Stimulated activated CD4-positive, alpha-beta T cell treated with anti-CD3 and anti-CD28 coated beads, Interleukin-12 subunit alpha, Interleukin-12 subunit beta, amount 100 ng/mL, for 24 hours (primary cell): Measurements from ENCODE around the gene DRAXIN.

Experiments used
- DNase-seq, 2 experiments: peaks; one replicate each; pipeline ENCODE4 v3.0.0-alpha.2; 2020; ENCODE audit warnings: low read depth in 2 of 2

Gene DRAXIN

DNA sequence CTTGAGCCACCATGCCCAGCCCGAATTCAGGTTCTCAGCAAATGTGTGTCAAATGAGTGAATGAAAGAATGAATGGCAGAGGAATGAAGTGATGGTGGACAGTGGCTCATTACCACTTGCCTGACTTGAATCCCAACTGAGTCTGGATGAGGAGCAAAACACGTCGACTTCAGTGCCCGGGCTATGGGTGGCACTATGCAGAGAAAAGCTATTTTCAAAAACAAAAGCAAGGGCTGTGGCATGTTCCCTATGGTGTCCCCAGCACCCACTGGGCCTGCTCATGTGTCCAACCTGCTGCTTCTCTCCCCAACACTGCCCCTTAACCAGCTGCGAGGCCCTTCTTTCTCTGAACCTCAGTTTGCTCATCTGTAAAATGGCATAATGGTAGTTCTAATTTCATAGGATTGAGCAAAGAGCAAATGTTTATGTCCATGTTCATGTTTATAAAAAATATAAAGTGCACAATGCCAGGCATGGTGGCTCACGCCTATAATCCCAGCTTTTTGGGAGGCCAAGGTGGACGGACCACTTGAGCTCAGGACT is 6.2 kb upstream of the DRAXIN start:
- DNase-seq = no peak

DNA sequence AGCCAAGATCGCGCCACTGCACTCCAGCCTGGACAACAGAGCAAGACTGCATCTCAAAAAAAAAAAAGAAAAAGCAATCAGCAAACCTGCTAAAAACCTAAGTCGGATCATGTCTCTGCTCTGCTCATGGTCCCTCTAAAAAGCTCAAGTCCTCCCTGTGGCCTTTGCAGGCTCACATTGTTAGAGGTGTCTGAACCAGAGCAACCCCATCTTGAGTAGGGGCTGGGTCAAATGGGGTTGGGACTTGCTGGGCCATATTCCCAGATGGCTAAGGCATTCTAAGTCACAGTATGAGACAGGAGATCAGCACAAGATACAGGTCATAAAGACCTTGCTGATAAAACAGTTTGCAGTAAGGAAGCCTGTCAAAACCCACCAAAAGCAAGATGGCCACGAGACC is 3.0 kb upstream of the DRAXIN start:
- no peak for DNase-seq

DNA sequence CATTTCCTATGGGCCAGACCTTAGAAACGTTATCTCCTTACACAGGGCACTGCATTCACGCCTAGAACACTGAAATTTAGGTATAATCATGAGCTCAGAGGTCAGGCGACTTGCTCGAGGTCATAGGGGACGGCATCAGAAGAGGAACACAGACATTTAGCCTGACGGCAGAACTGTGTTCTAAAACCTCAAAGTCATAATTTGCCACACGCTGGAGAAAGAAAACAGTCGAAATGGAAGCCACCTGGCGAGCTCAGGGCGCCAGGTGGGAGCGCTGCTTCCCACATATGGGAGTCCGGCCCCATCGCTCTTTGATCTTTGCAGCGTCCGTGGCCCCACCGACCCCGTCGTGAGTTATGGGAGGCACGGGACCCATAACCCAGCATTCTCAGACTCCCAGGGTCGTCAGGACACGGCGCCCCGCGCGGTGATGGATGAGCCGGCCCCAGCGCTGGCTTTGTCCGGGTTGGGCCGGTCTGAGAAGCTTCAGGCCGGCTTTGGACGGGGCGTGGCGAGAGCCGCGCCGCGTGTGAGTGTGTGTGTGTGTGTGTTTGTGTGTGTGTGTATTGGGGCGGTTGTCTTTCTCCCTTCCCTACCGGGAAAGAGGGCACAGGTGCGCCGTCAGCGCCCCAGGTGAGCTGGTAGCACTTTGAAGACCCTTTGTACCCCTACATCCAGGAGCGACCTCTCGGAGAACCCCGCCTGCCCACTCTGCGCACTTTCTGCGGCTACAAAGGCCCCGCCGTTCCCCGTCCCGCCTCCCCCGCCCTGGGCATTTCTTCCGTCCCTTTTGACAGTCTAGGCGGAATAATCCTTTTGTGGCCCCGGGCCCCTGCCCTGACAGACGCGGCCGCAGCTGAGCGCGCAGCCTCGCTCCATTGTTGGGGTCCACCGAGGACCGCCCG is 861 bp upstream of the DRAXIN start:
- DNase-seq = no peak

DNA sequence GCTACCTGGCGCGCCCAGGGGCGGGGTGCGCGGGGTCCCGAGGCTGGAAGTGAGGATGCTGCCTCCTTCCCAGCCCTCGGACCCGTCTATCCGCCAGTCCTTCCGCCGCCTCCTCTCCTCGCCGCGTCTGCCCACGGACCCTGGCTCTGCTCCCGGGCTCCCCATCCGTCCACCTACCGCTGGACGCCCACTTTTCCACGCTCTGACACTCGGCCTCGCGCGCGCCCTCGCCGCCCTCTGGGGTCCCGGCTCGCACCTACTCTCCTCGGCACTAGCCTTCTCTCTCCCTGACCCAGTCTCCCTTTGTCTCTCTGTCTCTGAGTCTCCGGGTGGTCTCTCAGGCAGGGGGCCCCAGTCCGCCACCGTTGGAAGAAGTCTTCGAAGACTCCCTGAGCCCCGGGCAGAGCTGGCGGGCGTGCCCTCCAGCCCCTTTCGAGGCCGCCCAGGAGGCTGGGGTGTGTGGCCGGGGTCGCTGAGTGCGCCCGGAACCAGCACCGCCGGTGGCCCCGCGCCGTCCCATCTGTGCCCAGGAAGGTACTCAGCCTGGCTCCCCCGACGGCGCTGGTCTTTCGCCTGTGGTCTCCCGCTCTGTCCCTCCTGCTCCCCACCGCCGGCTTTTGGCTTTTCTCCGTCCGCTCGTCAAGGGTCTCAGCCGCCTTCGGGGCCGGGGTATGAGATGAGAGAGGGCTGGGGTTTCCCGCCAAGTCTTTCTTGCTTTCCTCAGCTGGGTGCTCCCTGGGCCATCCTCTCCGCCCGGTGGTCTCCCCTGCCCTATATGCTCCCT is 610 bp downstream of the DRAXIN start:
- DNase-seq = no peak

DNA sequence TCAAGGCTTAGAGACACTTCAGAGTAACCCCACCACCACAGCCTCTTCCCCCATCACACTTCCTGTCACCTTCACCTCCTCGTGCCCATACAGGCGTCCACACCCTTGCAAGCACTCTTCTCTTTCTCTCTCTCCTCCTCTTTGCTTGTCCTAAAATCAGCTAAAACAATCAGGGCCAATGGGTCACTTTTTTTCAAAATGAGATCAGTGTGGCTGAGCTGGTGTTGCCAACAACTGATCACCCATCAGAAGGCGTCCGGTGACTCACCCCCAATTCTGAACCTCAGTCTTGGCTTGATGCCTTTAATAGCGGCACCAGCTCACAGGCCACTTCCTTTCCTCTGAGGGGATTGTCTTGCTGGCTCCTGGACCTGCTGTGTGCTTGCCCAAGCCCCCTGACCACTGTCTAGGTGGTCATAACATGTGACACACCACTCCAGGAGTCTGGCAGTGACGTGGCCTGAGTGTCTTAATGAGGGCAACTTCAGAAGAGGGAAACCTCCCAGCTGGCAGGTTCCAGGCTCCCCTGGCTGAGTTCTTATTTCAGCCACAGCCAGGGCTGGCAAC is 1.6 kb downstream of the DRAXIN start:
- peak in 1 of 2 experiments; percentile 20 for DNase-seq

DNA sequence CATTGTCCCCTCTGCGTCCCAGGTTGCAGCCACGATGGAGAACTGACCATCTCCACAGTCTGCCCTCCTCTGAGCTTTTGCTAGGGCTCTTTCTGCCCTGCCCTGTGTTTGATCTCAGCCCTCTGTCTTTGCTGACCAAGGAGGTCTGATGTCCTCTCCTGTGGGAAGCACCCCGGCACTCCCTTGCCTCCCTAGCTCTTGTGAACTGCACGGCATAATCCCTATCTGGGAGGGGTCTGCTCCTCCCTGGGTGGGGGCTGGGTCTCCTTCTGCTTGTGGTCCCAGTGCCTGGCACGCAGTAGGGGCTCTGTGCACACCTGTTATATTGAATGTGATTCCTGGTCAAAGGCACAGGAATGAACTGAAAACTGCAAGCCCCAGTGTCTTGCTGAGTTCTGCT is 2.4 kb downstream of the DRAXIN start:
- DNase-seq = no peak

DNA sequence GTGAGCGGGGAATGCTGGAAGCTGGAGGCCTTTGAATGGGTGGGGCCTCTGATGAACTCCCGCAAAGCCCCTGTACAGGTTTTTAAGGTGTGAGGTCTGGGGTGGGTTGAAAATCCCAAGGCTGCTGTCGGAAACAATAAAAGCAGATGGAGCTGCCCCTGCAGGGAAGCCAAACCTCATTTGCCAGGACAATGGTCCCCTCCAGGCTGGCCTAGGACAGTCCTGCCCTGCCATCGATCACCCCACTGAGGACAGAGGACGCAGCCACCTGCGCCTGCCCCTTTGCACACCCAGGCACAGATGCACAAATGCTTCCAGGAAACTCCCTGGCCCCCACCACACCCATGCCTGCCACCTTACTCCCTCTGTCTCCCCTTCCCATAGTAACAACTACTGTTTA is 4.4 kb downstream of the DRAXIN start:
- no peak for DNase-seq

DNA sequence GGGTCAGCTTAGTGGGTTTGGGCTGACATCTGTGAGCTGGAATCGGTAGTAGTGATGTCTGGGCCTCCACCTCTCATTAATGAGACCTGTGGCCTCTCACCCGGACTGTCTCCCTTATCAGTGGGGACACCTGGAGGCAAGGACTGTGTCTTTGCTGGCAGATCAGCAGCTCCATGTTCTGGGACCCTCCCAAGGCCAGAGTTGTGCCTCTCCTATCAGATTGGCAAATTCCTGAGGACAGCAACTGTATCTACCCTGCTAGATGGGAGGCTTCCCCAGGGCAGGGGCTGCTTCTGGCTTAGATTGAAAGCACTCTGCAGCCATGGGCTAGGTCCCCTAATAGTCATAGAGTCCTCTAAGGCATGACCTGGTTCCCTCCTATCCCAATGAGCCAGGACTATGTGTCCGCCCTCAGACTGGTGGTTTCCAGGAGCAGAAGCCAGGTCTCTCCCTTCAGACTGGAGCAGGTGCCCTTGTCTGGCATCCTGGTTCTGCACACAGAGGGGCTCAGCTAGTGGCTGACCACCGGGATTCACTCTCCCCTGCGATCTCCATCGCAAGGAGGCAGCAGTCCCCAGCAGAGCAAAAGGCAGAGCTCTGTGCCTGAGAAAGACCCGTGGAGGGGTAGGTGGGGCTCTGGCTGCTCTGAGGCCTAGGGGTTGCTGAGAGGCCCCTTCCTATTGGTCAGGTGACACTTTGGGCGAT is 5.8 kb downstream of the DRAXIN start:
- DNase-seq = no peak

DNA sequence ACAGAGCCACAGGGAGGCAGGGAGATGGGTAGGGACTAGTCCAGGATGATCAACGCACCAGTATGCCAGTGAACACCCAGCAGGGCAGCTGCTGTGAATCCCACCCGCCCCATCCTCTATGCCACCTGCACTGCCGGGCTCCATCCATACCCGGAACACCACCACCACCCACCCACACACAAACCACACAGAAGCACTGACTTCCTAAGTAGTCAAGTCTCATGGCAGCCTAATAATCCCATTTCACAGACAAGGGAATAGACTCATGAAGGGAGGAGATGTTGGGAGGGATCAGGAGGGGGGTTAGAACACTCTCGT is 6.3 kb downstream of the DRAXIN start:
- no peak for DNase-seq

DNA sequence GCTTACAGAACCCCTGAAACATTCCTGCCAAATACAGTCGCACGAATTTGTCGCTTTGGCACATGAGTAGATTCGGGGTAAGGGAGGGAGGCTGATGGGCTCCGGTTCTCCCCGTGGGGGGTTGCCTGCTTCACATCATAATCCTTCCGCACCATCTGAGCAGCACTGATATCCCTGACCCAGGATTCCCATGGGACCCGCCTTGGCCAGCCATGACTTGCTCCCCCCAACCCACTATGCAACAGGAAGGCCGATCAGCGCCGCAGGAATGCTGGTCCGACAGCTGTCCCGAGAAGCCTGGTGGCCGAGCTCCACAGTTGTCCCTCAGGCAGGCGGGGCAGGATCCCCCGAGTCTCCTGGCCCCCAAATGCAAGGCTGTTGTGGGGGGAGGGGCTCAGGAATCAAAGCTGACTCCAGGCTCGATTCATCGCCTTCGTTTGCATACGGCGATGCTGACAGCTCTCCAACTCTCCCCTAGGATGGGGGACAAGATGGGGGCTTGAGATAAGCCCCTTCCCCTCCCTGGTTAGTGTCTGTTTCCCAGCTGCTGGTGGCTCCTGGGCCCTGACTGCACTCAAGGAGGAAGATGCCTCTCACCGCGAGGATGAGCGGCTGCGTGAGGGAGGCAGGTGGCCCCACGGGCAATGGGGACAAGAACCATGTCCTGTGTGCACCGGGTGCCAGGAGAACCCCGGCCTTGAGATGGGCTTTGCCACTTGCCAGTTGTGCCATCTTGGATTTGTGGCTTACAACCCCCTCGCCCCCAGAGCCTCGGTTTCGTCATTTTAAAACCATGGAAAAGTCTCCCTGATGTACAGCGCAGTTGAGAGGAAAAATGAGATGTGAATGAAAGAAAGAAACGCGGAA is 9.3 kb downstream of the DRAXIN start:
- DNase-seq = no peak

DNA sequence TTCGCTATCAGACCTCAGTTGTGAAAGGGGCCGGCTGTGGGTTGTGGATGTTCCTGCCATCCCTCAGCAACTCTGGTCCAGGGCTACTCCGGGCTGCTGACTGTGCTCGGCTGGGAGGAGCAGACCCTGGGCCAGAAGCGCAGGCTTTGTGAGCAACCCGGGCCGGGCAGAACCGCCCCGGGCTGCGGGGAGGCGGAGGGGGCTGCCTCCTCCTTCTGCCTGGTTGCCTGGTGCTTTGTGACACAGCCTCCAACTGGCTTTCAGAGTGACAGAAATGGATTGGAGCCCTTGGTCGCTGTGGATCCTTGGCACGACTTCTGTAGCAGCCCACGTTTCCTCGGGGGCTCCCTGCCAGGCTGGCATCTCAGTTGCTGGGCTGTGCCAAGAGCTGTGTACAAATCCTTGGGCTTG is 10.0 kb downstream of the DRAXIN start:
- no peak for DNase-seq

DNA sequence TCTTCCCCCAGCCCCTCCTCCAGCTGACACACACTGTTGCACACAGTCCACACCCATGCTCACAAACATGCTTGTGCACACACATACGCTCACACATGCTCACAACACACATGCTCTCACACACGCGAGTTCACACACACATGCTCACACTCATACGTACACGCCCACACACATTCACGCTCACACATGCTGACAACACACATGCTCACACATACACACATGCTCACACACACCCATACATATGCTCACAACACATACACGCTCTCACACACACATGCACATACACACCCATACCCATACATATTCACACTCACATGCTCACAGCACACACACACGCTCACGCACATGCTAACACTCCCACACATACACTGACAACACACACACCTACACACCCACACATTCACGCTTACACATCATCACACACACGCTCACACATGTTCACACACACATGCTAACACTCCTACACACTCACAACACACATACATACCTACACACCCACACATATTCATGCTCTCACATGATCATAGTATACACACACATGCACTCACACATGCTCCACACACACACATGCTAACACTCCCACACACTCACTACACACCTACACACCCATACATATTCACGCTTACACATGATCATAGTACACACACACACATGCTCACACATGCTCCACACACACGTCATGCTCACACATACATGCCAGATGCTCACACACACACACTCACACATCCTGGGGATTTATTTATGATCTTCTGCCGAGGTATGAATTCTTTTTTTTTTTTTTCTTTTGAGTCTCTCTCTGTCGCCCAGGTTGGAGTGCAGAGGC is 10.7 kb downstream of the DRAXIN start:
- DNase-seq = no peak

DNA sequence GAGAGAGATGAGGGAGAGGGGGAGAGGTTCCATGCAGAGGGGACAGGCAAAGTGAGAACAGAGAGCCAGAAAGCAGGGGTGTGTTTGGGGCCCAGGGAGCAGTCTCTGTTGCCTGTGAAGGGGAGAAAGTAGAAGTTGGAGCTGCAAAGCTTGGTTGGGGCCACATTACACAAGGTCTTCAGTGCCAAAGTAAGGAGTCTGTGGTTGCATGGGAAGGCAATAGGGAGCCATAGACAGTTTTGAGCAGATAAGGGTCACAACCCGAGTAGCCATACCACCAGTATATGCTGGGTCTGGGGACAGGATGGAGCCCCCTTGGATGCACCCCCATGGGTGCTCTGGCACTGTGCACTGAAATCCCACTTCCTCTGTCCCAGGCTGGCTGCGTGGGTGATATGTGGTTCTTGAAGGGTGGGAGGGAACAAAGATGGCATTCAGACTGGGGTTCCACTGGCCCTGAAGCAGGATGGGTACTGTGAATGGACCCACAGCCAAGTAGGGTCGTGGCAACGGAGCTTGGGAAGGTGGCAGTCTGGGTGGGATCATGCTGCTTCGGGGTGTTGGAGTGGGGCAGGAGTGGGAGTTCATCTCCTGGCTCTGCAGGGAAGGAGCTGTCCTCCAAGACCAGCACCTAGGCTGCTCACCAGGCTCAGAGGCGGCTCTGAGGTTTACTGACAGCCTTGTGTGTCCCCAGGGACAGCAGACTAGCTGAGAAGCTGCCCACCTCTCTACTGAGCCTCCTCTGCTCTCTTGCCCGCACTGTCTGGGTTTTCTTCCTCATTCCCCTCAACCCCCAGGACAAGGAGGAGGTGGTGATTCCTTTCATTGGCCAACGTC is 12.1 kb downstream of the DRAXIN start:
- DNase-seq = no peak

DNA sequence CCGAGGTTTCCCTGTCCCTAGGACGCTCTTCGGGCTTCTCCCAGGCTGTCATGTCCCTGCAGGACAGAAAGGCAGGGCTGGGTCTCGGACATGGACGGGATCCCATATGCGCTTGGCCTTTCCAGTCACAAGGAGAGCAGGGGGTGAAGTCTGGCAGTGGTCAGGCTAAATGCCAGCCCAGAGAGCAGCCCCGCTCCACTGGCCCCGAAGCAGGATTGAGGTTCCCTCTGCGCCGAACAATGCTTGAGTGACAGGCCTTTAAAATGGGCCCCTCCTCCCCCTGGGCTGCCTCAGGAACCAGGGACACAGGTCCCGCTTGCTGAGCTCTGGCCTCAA is 12.7 kb downstream of the DRAXIN start:
- no peak for DNase-seq

DNA sequence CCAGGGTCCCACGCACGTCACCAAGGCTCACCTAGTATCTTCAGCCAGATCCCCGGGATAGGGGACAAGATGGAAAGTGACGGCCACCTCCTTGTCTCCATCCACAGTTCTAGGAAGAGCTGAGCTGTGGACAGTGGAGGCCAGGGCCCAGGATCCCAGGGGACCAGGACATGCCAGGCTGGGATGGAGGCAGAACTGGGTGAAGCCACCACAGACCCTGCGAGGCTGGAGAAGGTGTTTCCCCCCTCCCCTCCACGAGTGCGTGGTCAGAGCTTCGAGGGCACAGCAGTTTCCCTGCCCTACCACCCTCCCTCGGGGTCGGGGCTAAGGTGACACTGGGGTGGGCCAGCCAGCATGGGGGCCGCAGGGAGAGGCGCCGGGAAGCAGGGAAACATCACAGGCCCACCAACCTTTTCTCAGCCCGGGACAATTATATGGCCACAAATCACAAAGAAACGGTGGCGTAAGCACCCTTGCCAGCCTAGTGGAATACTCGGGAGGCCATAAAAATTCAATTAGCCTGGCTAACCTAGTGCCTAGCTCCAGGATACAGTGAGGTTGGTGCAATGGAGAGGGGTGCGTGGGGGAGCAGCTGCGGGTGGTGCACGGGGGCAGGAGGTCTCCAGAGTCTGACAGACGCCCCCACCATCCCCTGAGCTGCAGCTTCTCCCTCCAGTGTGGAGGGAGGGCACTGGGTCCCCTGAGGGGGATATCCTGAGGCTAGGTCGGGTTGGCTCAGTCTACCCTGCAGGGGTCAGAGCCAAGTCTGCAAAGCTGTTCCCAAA is 13.4 kb downstream of the DRAXIN start:
- no peak for DNase-seq

DNA sequence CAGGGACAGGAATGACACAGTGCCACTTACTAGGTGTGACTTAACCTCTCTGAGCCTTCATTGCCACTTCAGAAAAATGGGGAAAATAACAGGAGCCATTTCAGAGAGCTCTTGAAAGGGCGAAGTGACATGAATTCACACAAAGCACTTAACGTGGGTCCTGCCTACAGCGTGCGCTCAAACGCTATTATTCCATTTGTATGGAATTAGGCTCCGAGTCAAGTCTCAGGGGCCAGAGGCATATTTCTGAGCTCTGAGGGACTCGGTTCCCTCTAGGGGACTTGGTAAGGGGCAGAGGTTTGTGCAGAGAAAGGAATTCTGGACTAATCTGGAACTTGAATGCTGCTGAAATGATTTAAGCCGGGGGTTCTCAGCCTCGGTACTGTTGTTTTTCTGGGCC is 14.1 kb downstream of the DRAXIN start:
- DNase-seq = no peak

DNA sequence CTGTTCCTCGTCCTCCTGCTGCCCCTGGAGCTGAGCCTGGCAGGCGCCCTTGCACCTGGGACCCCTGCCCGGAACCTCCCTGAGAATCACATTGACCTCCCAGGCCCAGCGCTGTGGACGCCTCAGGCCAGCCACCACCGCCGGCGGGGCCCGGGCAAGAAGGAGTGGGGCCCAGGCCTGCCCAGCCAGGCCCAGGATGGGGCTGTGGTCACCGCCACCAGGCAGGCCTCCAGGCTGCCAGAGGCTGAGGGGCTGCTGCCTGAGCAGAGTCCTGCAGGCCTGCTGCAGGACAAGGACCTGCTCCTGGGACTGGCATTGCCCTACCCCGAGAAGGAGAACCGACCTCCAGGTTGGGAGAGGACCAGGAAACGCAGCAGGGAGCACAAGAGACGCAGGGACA is 14.8 kb downstream of the DRAXIN start:
- DNase-seq = no peak

DNA sequence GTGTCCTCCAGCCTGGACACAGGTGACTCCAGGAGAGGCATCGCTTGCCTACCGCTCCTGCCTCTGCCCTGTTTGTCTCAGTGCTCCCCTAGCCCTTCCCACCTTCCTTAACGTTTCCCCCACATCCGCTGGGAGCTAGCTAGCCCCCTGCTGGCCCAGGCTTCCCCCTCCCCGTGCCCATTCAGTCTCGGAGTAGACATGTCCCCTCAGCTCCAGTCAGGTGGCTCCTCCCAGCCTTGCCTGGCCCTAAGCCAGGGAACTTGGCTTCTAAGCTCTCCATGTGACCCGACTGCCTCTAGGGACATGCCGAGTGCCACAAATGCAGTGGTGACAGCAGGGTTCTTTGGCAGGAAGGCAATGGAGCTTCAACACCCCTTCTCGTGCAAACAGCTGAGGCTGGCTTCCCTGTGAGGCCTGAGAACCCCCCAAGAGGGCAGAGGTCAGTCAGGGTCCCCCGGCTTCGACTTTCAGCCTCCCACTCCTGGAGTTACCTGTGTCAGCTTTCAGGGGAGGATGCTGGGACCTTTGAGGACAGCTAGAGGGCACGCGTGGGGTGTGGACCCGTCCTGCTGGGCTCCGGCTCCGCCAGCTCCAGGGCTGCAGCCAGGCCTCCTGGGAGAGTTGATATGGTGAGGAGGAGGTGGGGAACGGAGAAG is 16.2 kb downstream of the DRAXIN start:
- no peak for DNase-seq
